HEK293 (cell line): Measurements from ENCODE around the gene HSF5.

Experiments used
- KLF9 ChIP-seq: fragments of 450-650 bp; formaldehyde crosslinking; IDR thresholded peaks from 2 replicates; pipeline ENCODE4 v1.5.1; 2016; ENCODE audit warnings: missing biosample characterization, missing genetic modification characterization, low read depth
- MEIS1 ChIP-seq: sonication (generic); formaldehyde crosslinking; IDR thresholded peaks from 2 replicates; pipeline ENCODE4 v1.8.1; 2022; ENCODE audit warnings: missing genetic modification reagents, mild to moderate bottlenecking, borderline replicate concordance
- SETDB1 ChIP-seq: IDR thresholded peaks from one replicate; pipeline ENCODE4 v1.6.1; 2017; ENCODE audit warnings: mild to moderate bottlenecking, low read length, moderate library complexity, mixed read lengths; ENCODE audit not compliant: insufficient read length
- ZBTB7A ChIP-seq: fragments of 450-650 bp; formaldehyde crosslinking; IDR thresholded peaks from 2 replicates; pipeline ENCODE4 v1.5.1; 2016; ENCODE audit warnings: low read depth, missing biosample characterization, missing genetic modification characterization
- ZNF311 ChIP-seq: fragments of 450-650 bp; formaldehyde crosslinking; IDR thresholded peaks from 2 replicates; pipeline ENCODE4 v1.5.1; 2017; ENCODE audit warnings: missing biosample characterization, missing genetic modification characterization, borderline replicate concordance
- ZNF37A ChIP-seq: fragments of 450-650 bp; IDR thresholded peaks from 2 replicates; pipeline ENCODE4 v1.5.1; 2018; ENCODE audit warnings: missing biosample characterization, missing genetic modification characterization
- ZNF433 ChIP-seq: fragments of 450-650 bp; formaldehyde crosslinking; IDR thresholded peaks from 2 replicates; pipeline ENCODE4 v1.5.1; 2016; ENCODE audit warnings: missing biosample characterization, missing genetic modification characterization, low read depth
- ZNF549 ChIP-seq: fragments of 450-650 bp; IDR thresholded peaks from 2 replicates; pipeline ENCODE4 v1.5.1; 2018; ENCODE audit warnings: missing biosample characterization, missing genetic modification characterization, mild to moderate bottlenecking, inconsistent platforms, moderate library complexity
- ZNF76 ChIP-seq: fragments of 450-650 bp; formaldehyde crosslinking; IDR thresholded peaks from 2 replicates; pipeline ENCODE4; 2016; ENCODE audit warnings: low read depth, missing biosample characterization, missing genetic modification characterization, borderline replicate concordance
- TF ChIP-seq, protein P1 (sequence below): fragments of 450-650 bp; formaldehyde crosslinking; IDR thresholded peaks from 2 replicates; pipeline ENCODE4 v1.5.1; 2016; ENCODE audit warnings: missing biosample characterization, missing genetic modification characterization
- TF ChIP-seq, protein P2 (sequence below): fragments of 450-650 bp; formaldehyde crosslinking; IDR thresholded peaks from 2 replicates; pipeline ENCODE4 v1.5.1; 2016; ENCODE audit warnings: missing biosample characterization, missing genetic modification characterization
- TF ChIP-seq, protein P3 (sequence below): fragments of 450-650 bp; formaldehyde crosslinking; IDR thresholded peaks from 2 replicates; pipeline ENCODE4 v1.5.1; 2016; ENCODE audit warnings: missing biosample characterization, missing genetic modification characterization
- TF ChIP-seq, protein P4 (sequence below): fragments of 450-650 bp; IDR thresholded peaks from 2 replicates; pipeline ENCODE4 v1.5.1; 2018; ENCODE audit warnings: missing biosample characterization, mild to moderate bottlenecking, missing genetic modification characterization

DNA sequence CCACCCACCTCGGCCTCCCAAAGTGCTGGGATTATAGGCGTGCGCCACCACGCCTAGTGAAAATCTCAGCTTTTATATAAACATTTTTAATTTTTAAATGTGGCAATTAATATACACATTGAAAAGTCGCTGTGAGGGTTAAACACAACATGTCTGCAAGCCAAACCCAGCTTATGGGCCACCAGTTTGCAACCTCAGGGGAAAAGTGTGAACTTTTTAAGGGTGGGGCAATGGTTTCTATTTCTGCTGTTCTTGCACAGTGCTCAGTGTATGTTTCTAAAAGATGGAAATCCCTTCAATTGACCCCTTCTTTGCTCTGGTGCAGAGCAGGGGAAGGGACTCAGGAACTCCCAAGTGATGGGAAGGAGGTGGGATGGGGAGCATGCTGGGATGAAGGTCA is 117.9 kb downstream of the HSF5 start:
- TF ChIP-seq SETDB1 (no peak), ZNF311 (tag by site-specific recombination) (no peak), KLF9 (no peak), ZNF37A (tag by site-specific recombination) (no peak), ZNF76 (tag by site-specific recombination) (no peak), ZNF549 (no peak), ZBTB7A (no peak), ZNF433 (no peak), MEIS1 (CRISPR knock-in tag) (no peak)
- TF ChIP-seq, protein P1, sequence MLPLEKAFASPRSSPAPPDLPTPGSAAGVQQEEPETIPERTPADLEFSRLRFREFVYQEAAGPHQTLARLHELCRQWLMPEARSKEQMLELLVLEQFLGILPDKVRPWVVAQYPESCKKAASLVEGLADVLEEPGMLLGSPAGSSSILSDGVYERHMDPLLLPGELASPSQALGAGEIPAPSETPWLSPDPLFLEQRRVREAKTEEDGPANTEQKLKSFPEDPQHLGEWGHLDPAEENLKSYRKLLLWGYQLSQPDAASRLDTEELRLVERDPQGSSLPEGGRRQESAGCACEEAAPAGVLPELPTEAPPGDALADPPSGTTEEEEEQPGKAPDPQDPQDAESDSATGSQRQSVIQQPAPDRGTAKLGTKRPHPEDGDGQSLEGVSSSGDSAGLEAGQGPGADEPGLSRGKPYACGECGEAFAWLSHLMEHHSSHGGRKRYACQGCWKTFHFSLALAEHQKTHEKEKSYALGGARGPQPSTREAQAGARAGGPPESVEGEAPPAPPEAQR (tag by site-specific recombination), result no peak
- TF ChIP-seq, protein P2, sequence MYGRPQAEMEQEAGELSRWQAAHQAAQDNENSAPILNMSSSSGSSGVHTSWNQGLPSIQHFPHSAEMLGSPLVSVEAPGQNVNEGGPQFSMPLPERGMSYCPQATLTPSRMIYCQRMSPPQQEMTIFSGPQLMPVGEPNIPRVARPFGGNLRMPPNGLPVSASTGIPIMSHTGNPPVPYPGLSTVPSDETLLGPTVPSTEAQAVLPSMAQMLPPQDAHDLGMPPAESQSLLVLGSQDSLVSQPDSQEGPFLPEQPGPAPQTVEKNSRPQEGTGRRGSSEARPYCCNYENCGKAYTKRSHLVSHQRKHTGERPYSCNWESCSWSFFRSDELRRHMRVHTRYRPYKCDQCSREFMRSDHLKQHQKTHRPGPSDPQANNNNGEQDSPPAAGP (tag by site-specific recombination), result no peak
- TF ChIP-seq, protein P3, sequence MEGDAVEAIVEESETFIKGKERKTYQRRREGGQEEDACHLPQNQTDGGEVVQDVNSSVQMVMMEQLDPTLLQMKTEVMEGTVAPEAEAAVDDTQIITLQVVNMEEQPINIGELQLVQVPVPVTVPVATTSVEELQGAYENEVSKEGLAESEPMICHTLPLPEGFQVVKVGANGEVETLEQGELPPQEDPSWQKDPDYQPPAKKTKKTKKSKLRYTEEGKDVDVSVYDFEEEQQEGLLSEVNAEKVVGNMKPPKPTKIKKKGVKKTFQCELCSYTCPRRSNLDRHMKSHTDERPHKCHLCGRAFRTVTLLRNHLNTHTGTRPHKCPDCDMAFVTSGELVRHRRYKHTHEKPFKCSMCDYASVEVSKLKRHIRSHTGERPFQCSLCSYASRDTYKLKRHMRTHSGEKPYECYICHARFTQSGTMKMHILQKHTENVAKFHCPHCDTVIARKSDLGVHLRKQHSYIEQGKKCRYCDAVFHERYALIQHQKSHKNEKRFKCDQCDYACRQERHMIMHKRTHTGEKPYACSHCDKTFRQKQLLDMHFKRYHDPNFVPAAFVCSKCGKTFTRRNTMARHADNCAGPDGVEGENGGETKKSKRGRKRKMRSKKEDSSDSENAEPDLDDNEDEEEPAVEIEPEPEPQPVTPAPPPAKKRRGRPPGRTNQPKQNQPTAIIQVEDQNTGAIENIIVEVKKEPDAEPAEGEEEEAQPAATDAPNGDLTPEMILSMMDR (tag by site-specific recombination), result no peak
- TF ChIP-seq, protein P4, sequence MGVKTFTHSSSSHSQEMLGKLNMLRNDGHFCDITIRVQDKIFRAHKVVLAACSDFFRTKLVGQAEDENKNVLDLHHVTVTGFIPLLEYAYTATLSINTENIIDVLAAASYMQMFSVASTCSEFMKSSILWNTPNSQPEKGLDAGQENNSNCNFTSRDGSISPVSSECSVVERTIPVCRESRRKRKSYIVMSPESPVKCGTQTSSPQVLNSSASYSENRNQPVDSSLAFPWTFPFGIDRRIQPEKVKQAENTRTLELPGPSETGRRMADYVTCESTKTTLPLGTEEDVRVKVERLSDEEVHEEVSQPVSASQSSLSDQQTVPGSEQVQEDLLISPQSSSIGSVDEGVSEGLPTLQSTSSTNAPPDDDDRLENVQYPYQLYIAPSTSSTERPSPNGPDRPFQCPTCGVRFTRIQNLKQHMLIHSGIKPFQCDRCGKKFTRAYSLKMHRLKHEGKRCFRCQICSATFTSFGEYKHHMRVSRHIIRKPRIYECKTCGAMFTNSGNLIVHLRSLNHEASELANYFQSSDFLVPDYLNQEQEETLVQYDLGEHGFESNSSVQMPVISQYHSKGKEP, result no peak
